8988T (cell line): ENCODE results near the gene NR4A1.

Experiments used
- DNase-seq: peaks from one replicate; pipeline ENCODE4 v3.0.0; 2011

The NR4A1 gene

DNA sequence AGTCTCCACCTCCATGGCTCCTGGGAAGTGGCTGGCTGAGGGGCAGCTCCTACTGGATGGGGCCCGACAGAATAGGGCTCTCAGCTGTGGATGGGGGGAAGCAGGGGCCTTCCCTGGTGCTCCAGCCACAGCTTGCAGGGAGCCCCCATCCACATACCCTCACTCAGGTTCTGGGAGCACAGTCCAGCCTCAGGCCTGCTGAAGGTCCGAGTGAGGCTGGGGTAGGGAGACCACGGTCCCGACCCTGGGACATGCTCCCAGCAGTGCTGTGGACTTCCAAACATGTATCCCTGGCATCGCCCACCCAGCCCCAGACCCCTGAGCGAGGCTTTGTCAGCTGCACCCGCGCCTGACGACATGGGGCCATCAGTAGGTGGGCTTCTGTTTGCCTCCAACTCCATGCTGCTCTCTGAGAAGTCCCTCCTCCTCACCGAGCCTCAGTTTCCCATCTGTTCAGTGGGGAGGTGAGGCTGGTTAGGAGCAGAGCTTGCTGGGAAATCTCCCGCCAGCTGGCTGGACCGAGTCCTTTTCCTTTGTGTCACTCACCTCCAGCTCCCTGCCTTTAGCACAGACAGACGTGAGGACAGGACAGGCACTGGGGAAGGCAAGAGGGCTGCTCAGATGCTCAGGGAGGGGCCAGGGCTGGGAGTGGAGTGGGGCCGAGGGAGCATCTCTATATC lies 9.4 kb downstream of the NR4A1 start:
- no peak for DNase-seq

DNA sequence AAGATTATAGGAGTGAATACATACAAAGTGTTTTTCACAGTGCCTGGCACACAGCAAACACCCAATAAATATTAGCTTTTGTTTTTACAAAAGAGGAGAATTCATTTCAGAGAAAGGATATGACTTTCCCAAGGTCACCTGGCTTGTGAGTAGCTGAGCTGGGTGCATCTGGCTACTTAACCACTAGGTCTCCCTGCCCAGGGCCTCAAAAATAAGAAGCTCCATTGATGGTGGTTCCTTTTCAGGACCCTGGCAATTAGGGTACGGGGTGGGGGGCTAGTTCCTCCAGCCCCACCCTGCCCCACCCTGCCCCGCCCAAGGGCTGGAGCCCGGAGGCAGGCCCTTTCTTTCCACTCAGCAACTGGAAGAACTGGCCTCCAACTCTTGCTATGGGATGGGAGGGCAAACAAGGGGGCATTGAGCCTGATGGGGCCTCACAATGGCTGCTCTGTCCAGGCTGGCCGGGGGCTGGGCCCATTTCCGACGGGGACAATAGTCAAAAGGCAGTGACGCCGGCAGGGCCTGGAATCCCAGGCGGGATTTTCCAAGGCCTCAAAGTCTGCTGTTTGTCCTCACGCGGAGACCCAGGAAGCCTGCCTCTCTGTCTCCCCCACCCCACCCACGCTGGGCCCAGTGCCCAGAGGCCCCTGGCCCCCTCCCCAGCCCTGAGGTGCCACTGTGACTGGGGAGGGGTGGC lies 10.4 kb downstream of the NR4A1 start:
- DNase-seq = no peak

DNA sequence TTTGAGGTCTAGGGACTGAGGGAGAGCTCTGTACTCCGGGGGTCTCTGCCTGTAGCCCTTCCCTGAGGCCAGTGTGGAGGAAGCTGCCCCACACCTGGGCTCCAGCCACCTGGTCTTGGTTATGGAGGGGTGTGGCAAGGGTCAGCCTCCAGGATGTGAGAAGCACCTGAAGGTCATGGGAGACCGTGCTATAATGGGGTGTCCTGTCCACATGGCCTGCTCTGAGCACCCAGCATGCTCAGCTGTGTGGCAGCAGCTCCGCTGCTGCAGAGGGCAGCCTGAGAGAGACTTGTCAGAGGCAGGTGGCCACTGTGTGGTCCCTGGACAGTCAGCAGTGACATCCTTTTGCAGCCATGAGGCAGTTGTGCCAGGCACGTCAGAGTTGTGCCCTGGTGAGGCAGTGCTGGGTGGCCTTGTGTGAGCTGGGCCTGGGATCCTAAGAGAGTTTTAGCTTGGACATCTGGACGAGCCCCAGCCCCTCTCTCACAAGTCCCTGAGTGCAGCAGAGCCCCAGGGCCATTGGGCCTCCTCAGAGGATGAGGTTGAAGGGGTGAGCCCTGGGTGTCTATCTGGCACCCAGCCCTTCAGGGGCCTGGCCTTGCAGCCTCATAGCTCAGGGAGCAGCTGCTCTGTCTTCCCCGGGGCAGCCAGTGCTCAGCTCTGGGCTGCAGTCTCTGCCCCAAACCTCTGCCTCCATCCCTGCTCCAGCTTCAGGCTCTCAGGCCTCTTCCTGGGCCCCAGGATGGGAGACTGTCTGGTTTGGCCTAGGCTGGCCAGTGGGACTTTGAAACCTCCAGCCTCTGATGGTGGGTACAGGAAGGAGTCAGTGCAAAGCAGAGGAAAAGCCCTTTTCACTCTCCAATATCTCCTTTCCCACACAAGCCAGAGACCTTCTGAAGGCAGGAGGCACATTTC lies 11.2 kb downstream of the NR4A1 start:
- no peak for DNase-seq

DNA sequence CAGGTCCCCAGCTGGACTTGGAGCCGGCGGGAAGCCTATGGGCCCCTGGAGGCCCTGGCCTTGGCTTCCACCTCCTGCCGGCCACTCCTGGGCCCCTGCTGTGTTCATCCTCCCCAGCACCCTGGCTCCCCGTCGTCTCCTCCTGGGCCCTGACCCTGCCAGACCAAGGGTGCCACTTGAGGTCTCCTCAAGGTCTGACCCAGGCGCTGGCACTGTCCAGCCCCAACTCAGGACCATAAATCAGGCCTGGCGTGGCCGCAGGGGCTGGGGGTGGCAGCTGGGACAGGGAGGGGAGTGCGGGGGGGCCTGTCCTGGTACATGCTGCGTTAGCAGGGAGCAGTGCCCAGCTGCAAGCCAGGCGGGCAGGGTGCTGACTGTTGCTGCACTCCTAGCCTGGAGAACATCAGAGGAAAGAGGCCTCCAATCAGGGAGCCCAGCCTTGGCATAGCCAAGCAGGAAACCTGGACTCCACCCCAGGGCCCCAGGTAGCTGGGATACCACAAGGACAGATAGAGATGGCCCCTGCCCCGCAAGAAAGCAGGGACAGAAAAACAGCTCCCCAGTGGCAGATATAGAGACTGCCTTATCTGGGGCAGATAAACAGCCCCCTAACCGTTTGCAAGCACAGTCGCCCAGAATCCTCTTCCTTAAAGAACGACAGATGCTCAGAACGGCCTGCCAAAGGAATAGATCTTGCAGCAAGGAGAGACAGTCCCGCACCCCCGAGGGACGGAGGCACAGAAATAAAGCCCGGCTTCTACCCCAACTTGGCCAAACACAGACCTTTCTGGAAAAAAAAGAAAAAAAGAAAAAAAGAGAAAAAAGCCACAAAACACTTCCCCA lies 12.1 kb downstream of the NR4A1 start:
- no peak for DNase-seq

DNA sequence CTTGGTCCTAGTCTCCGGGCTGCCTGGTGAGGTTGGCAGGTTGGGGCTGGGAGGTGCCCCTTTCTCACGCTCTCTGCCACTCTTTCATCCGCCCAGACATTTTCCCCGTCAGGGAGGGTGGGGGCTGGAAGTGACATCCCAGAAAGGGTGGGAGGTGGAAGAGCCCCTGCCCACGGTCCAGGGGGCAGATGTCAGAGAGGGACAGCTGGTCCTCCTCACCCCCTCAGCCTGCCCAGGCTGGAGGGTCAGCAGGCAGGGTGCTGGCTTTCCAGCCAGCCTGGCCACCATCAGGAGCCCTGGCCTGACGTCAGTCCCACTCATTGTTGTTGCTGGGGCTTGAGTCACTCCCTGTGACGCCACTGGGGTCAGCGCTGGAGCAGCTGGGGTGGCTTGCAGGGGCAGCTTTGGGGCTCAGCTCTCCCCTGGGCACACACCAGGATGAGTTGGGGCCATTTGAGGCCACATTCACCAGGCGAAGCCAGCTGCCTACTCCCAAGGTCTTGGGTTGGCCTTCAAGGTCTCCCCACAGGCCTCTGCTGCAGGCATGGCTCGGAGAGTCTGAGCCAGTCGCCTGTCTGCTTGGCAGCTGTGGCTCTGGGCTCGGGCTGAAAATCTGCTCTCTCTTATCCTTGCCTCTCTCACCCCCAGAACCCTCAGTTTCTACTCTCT lies 12.9 kb downstream of the NR4A1 start:
- no peak for DNase-seq

DNA sequence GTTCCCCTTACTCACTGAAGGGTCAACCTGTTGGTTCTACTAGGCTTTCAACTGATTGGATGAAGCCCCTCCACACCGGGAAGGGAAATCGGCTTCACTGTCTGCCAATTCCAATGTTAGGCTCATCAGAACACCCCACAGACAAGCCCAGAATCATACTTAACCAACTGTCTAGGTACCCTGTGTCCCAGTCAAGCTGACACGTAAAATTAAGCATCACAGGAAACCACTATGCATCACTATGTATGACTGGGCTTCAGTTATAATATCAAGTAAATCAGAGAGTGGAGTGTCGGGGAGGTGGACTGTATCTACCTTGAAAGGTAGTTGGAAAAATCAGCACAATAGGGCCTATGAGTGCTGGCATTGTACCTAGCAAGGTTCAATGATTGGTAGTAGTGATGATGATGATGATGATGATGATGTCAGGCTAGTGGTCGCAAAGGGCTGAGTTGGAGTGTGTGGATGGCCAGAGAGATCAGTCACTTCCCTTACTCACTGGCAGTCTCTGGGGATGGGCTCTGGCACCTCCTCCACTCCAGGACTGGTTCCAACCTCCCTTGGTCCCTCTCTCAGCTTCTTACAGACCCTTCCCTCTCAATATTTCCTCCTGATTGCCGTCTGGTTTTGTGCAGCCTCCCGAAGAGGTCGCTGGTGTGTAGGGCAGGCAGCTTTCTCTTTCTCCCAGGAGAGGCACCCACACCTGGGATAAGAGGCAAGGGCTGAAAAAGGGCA lies 15.3 kb downstream of the NR4A1 start:
- no peak for DNase-seq

DNA sequence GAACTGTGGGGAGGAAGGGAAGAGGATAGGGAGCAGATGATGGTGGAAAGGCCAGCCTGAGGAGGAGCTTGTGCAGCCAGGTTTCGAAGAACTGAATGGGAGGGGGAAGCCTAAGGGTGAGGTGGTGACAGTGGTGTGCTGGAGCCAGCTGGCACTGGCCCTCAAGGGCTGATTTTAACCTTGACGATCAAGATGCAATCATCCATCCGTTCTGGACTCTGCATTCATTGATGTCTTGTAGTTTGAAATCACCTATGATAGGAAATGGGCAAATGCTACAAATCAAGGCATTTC lies 15.8 kb downstream of the NR4A1 start:
- DNase-seq = no peak

DNA sequence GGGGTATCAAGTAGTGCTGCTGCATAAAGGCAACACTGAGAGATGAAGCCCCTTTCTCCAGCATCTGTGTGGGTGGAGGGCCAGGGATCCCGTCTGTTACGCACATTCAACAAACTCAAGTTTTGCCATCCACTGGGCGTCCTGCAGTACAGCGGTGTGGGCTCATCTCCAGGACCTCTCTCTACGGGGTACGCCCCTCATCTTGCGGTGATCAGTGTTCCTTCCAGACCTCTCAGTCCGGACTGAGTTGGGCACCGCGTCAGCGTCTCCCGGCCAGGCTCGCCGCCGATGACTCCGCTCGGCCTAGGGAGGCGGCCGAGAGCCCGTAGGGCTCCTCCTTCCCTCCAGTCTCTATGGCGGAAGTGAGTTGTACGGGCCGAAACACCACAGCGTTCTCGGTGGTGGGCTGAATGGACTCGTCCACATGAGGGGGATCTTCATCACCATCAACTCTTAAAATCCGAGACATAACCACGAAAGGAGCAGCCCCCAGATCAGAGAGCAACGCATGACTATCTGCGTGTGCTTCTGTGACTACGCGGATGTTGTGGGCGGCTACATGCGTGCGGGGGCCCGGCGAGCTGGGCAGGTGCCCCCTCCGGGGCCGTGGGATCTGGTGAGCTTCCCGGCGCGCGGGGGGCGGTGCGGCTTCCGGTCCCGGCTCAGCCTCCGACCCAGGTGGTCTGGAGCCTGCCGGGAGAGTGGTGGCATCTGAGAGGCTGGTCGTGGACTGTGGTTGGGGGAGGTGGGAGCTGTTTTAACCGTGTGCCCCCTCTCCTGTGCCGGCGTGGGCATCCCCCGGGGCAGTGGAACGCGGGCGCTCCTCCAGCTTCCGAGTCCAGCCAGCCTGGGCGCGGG lies 18.3 kb downstream of the NR4A1 start, which contains the start of gene ATG101:
Gene ATG101, plus strand, starts transcription at position 652 of the 858 bp plus-strand sequence. CDS start 3,673 bp downstream, outside the sequence.
- peak; percentile 90 for DNase-seq

DNA sequence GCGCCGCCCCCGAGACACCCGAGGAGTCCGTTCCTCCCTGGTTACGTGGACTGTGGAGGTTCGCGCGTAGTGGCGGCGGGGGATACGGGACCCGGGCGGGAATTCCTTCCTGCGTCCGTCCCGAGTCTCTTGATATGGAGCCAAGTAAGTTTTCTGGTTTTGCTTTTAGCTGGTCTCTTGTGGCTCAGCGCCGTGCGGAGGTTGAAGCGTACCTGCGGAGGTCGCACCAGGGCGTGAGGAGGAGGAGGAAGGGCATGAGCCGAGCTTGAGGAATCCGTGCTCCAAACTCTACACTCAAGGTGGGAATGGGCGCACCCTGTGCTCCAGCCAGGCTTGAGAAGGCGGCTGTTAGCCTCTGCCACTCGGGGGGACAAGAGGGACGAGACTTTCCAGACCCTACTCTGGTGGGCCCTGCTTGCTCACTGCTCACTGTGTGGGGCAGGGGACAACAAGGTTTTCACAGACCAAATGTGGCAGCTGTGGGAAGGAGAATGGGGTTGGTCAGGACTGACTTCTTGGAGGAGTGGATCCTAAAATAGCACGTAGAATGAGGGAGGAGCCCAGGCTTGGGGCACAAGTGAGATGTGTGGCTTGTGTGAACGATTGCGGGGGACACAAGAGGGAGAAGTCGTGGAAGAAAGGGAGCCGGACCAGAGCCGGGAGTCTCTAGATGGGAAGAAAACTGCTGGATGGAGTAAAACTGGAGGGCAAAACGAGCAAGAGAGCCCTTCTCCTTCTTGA lies 19.1 kb downstream of the NR4A1 start:
- no peak for DNase-seq

DNA sequence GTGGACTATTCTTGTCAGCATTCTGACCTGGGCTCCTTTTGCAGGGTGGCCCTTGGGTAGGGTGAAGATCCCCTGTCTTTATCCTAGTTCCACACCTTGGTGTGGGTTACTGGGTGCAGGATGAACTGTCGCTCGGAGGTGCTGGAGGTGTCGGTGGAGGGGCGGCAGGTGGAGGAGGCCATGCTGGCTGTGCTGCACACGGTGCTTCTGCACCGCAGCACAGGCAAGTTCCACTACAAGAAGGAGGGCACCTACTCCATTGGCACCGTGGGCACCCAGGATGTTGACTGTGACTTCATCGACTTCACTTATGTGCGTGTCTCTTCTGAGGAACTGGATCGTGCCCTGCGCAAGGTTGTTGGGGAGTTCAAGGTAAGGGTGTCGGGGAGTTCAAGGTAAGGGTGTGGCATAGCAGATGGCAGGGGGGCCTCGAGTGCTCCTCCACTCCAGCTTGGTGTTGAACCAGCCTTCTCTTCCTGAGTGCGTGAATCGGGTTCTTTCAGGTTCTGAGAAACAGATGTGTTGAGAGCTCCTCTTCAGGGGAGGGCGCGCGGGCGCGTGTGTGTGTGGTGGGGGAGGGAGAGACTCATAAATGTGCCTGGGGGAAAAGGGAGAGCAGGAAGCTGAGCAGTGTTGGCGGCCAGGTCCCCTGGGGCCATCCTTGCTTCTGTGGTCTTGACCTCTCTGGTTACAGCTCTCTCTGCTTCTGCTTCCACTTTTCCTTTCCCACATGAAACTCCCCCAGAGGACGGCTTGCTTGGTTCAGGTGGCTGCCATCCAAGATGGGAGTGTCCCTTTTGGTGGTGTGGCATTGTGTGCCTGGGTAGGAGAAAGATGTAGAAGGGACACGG lies 22.5 kb downstream of the NR4A1 start:
- no peak for DNase-seq

DNA sequence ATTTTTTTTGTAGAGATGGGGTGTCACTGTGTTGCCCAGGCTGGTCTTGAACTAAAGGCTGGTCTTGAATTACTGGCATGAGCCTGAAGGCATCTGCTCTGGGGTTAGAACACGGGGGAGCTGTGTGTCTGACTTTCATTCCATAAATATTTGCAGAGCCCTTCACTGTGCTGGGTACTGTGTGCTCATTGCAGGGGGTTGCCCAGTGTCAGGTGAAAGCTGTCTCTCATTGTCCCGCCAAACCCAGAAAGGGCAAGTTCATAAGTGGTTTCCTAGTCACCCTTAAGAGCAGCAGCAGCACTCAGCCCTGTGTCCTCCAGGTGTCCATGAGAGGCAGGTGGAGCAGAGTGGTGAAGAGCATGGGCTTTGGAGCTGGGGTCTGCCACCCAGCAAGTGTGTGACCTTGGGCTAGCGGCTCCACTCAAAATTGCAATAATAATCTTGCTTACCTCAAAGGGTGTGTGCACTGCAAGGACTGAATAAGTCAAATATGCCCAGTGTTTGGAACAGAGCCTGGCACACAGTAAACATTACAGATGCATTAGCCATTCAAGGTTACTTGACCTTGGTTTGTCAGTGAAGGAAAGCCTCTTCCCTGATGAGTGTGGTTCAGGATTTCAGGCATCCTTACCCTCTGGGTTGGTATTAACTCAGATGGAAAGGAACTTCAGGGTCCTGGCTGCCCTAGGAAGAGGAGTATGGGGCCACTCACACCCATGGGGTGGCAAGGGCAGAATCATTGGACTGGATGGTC lies 23.9 kb downstream of the NR4A1 start:
- DNase-seq = no peak

DNA sequence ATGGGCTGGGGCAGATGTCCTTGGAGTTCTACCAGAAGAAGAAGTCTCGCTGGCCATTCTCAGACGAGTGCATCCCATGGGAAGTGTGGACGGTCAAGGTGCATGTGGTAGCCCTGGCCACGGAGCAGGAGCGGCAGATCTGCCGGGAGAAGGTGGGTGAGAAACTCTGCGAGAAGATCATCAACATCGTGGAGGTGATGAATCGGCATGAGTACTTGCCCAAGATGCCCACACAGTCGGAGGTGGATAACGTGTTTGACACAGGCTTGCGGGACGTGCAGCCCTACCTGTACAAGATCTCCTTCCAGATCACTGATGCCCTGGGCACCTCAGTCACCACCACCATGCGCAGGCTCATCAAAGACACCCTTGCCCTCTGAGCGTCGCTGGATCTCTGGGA lies 25.6 kb downstream of the NR4A1 start:
- DNase-seq = no peak

DNA sequence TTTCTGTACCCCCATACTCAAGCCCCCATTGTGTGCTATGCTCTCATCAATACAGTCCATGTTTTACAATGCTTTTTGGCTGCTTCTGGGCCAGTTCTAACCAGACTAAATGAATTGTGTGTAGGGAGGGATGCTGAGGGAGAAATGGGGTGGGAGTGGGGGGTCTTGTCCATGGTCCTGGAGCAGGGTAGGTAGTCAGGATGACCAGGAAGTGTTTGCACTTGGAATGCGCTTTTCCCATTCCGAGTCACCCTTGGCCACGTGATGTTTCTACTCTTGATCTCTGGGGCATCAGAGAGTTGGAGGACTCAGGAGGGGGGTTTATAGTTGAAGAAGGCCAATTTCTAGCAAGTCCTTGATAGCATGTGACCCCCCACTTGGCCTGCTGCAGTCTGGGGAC lies 27.0 kb downstream of the NR4A1 start:
- no peak for DNase-seq

DNA sequence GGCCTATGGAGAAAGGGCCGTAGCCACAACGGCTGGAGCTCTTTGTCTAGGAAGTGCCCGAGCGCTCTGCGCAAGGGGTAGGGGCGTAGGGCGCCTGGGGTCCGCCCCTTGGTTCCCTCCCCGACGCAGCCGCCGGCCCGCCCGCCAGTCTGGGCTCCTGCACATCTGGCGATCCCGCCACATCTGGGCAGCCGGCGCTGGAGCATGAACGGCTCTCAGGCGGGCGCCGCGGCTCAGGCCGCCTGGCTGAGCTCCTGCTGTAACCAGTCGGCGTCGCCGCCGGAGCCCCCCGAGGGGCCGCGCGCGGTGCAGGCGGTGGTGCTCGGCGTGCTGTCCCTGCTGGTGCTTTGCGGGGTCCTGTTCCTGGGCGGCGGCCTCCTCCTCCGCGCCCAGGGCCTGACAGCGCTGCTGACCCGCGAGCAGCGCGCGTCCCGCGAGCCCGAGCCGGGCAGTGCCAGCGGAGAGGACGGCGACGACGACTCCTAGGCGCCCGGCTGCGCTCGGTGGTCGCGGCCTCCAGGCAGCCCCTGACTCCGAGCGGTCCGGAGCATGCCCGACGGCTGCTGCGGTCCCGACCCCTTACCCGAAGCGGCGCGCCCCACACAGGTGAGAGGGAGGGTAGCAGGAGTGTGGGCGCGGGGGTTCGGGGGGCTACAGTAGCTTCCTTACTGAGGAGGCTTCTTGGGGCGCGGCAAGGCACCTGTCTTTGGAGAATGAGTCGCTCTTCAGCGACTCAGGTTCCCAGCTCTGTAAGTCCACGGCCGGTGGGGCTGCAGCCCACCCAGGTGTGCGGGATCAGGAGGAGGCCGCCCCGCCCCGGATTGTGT lies 28.5 kb downstream of the NR4A1 start, which contains the start of gene SMIM41:
Gene SMIM41, plus strand, starts transcription at position 129 of the 827 bp plus-strand sequence. Its CDS starts 76 bp downstream, at position 205.
- DNase-seq = no peak

DNA sequence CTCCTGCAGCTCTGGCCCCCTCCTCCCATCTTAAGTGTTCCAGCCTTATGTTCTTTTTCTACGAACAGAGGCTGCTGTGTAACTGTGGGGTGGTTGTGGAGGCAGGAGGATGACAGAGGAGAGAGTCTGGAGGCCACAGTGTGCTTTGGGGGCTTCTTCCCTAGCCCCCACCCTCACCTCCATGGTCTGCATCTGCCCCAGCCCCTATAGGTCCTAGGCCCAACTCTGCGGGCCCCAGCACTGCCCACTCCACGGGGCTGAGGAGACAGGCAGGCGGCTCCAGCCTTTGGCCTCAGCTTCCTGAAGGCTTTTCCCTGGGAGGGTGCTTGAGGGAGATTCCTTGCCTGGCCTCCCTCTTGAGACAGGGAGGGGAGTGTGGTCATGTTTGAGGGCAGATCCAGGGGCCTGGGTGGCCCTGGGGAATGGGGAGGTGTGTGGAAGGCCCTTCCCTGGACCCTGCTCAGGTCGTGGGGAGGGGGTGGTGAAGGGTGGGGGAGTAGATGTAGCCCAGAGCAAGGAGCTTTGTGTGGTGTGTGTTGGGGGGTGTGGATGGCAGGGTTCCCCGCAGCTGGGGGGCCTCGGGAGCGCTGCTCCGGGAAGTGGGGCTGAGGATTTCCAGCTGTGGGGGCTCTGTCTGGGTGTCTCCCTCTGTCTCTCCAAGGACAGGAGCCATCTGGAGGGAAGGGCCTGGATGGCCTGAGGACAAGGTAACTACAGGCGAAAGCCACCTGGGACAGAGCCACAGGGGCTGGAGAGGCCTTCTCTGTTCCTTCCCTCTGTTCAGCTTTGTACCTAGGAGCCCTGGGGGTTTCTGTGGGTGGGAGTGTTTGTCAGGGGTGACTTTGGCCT lies 29.4 kb downstream of the NR4A1 start:
- no peak for DNase-seq

DNA sequence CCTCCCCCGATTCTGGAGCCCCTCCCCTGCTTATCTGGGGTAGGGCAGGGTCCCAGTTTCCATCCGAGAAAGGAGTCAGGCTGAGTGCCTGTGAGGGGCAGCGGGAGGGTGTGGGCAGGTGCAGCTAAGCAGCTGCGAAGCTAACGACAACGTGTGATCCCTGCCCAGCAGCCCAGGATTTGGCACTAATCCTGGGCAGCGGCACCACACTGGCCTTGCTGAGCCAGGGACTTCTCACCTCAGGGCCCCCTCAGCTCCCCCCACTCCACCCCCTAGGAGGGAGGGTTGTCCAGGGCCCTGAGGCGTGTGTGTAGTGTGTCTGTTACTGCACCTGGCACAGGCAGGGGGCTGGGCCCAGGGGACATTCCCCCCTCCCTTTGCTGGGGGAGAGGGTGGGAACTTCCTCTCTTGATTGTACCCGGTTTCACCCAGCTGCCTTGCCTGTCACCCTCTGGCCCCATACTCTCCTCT lies 30.1 kb downstream of the NR4A1 start:
- DNase-seq = no peak
